ENCODE measurements around the gene RPS21. TPM values are rescaled to one million over a fixed set of nuclear protein-coding genes. Genes with fewer than 3 reads are reported as not detected.

Gene RPS21
- total and polyA plus RNA-seq, 2 of the 13 experiments (the other 11 are each of a cell fraction or from before 2014, with no cell fraction given): 2,647 to 11,063 TPM

- H3K27me3 ChIP-seq (ENCODE audit: control insufficient read depth in 1 of 2, insufficient read depth in 2 of 2, low read length in 2 of 2): peaks cover 28 to 87% of the 10 kb centered on the region in 2 experiments
- peaks cover 9% of the 10 kb centered on the region; the same call in 1 of the 2 replicates for H4K20me1 ChIP-seq (ENCODE audit: insufficient read depth, low read length)
- no peaks in the 10 kb centered on the region for H3K79me2 ChIP-seq (ENCODE audit: insufficient read depth, low read length)
- FAIRE-seq (peak; percentile 15), ATAC-seq (peak; percentile 50), DNase-seq (ENCODE audit: low spot score) (no peak)
- no peaks in the 10 kb centered on the region for H3K36me3 ChIP-seq (replicated peaks in 1 of 2; ENCODE audit: control insufficient read depth in 1 of 2, insufficient read depth in 2 of 2, low read length in 2 of 2)
- BruUV-seq (replicated peaks): no TSS peak
- no peak overlapping the region for H2AFZ ChIP-seq (ENCODE audit: low read length)
- no peak overlapping the region for H3K27ac ChIP-seq (ENCODE audit: extremely low read length, insufficient read depth, low read length)
- peaks cover 47% of the 10 kb centered on the region for H3K4me1 ChIP-seq (ENCODE audit: insufficient read depth, low read length)
- ChIA-PET POLR2A (interaction anchor here (1.0 kb wide), 1 partner anchor 14 kb away, joined by 3 read pairs; no protein-coding TSS in a partner anchor), CTCF (ENCODE audit: low intra/inter-chr PET ratio, low total read pairs) (no interaction called here)
- no peak overlapping the region for H3K4me3 ChIP-seq (replicated peaks in 1 of 3; ENCODE audit: insufficient read depth in 1 of 3, low read depth in 2 of 3, low read length in 3 of 3)
- in situ Hi-C loops (cut with HindIII; ENCODE audit: extremely low pct_ligation_motif_present, low pct_unique_long_range_greater_than_20kb) (no loop called here), intact Hi-C loops (cut with micrococcal nuclease; ENCODE audit: unreplicated experiment) (no loop called here)
- H3K4me2 ChIP-seq (ENCODE audit: low read depth, low read length): no peak overlapping the region
- 10% methylated on average over 11 of the region's 22 CpGs for WGBS (ENCODE audit: low lambda C conversion rate)
- H3K9ac ChIP-seq (ENCODE audit: insufficient read depth, low read depth, low read length): no peak overlapping the region
- no peaks in the 10 kb centered on the region for H3K9me3 ChIP-seq (ENCODE audit: low read length)
- TF ChIP-seq PHB2 (IDR thresholded peaks at IDR 0.05; ENCODE audit: partially characterized antibody) (no peak), GZF1 (CRISPR knock-in tag; IDR thresholded peaks at IDR 0.05) (no peak), LCORL (IDR thresholded peaks at IDR 0.05) (no peak), LCORL (CRISPR knock-in tag; IDR thresholded peaks at IDR 0.05) (no peak), HES4 (CRISPR knock-in tag; IDR thresholded peaks at IDR 0.05; ENCODE audit: borderline replicate concordance) (0 out of 2 replicates have a peak, but pooled peaks have one; percentile 27), CCDC6 (CRISPR knock-in tag; IDR thresholded peaks at IDR 0.05) (0 out of 2 replicates have a peak, but pooled peaks have one; percentile 38), ZNF83 (CRISPR knock-in tag; IDR thresholded peaks at IDR 0.05; ENCODE audit: borderline replicate concordance) (no peak), ZNF431 (CRISPR knock-in tag; IDR thresholded peaks at IDR 0.05; ENCODE audit: borderline replicate concordance, low read depth) (no peak), ETV5 (CRISPR knock-in tag; IDR thresholded peaks at IDR 0.05; ENCODE audit: borderline replicate concordance) (no peak), FOXC1 (CRISPR knock-in tag; IDR thresholded peaks at IDR 0.05; ENCODE audit: borderline replicate concordance) (no peak), SNAI1 (CRISPR knock-in tag; IDR thresholded peaks at IDR 0.05; ENCODE audit: borderline replicate concordance) (no peak), ZNF24 (IDR thresholded peaks at IDR 0.05) (no peak), FOXA1 (IDR thresholded peaks at IDR 0.05) (no peak), FOXA1 (CRISPR knock-in tag; IDR thresholded peaks at IDR 0.05) (0 out of 2 replicates have a peak, but pooled peaks have one; percentile 30), KLF13 (CRISPR knock-in tag; IDR thresholded peaks at IDR 0.05) (0 out of 2 replicates have a peak, but pooled peaks have one; percentile 24), TGIF2 (CRISPR knock-in tag; IDR thresholded peaks at IDR 0.05) (no peak), SALL1 (CRISPR knock-in tag; IDR thresholded peaks at IDR 0.05) (peak; percentile 35; the same call in 1 of the 2 replicates), MXD4 (CRISPR knock-in tag; IDR thresholded peaks at IDR 0.05) (no peak), BCL6 (CRISPR knock-in tag; IDR thresholded peaks at IDR 0.05) (no peak), FOXM1 (CRISPR knock-in tag; IDR thresholded peaks at IDR 0.05) (0 out of 2 replicates have a peak, but pooled peaks have one; percentile 18), ZNF672 (CRISPR knock-in tag; IDR thresholded peaks at IDR 0.05) (no peak), GFI1 (CRISPR knock-in tag; IDR thresholded peaks at IDR 0.05; ENCODE audit: borderline replicate concordance) (no peak), ZNF543 (CRISPR knock-in tag; IDR thresholded peaks at IDR 0.05) (no peak), RBAK (CRISPR knock-in tag; IDR thresholded peaks at IDR 0.05) (0 out of 2 replicates have a peak, but pooled peaks have one; percentile 21), SIX4 (CRISPR knock-in tag; IDR thresholded peaks at IDR 0.05) (peak; percentile 67; the same call in 1 of the 2 replicates), HHEX (CRISPR knock-in tag; IDR thresholded peaks at IDR 0.05) (no peak)
- TF ChIP-seq, protein P1, sequence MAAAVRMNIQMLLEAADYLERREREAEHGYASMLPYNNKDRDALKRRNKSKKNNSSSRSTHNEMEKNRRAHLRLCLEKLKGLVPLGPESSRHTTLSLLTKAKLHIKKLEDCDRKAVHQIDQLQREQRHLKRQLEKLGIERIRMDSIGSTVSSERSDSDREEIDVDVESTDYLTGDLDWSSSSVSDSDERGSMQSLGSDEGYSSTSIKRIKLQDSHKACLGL (CRISPR knock-in tag; IDR thresholded peaks at IDR 0.05): 0 out of 2 replicates have a peak, but pooled peaks have one; percentile 4
- TF ChIP-seq, protein P2, sequence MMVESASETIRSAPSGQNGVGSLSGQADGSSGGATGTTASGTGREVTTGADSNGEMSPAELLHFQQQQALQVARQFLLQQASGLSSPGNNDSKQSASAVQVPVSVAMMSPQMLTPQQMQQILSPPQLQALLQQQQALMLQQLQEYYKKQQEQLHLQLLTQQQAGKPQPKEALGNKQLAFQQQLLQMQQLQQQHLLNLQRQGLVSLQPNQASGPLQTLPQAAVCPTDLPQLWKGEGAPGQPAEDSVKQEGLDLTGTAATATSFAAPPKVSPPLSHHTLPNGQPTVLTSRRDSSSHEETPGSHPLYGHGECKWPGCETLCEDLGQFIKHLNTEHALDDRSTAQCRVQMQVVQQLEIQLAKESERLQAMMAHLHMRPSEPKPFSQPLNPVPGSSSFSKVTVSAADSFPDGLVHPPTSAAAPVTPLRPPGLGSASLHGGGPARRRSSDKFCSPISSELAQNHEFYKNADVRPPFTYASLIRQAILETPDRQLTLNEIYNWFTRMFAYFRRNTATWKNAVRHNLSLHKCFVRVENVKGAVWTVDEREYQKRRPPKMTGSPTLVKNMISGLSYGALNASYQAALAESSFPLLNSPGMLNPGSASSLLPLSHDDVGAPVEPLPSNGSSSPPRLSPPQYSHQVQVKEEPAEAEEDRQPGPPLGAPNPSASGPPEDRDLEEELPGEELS (CRISPR knock-in tag; IDR thresholded peaks at IDR 0.05): no peak
These were observed 39.8 kb downstream of the RPS21 start for GRCh38 chr20:62426699-62427131.

All from HepG2 (cell line).